ENCODE results near the gene CEP112. TPM values are rescaled to one million over a fixed set of nuclear protein-coding genes. Genes with fewer than 3 reads are reported as not detected.
"Not testable (repeated sequence)": the region's sequence is repeated elsewhere in the genome, so short reads cannot be mapped to it uniquely, and the experiment has no call there.

CEP112 gene
- total RNA-seq, 2 experiments from 2014 or later, result 1.2 to 1.5 TPM

DNA sequence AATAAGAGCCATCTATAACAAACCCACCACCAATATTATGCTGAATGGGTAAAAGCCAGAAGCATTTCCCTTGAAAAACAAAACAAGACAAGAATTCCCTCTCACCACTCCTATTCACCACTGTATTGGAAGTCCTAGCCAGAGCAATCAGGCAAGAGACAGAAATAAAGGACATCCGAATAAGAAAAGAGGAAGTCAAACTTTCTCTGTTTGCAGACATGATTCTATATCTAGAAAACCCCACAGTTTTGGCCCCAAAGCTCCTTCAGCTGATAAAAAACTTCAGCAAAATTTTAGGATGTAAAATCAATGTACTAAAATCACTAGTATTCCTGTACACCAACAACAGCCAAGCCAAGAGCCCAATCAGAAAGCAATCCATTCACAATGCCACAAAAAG is 358.7 kb downstream of the CEP112 start:
- no peak overlapping the region for H3K4me3 Mint-ChIP-seq
- no peak for ATAC-seq
- H3K4me1 Mint-ChIP-seq (ENCODE audit: low read depth), result no peaks in the 10 kb centered on the region
- POLR2A ChIA-PET, result no interaction called here
- no peak for TF ChIP-seq CTCF (IDR thresholded peaks at IDR 0.05)
- intact Hi-C loops (cut with micrococcal nuclease), result no loop called here
- H3K27me3 Mint-ChIP-seq, result peaks cover 4% of the 10 kb centered on the region
- peaks cover 19% of the 10 kb centered on the region for H3K36me3 Mint-ChIP-seq (ENCODE audit: low read depth)
- CTCF ChIA-PET, result no interaction called here
- H3K27ac Mint-ChIP-seq, result no peak overlapping the region
- no peak for DNase-seq
- H3K9me3 Mint-ChIP-seq, result peaks cover 33% of the 10 kb centered on the region

GRCh38 chr17:65830356-65830755 is 361.6 kb downstream of the CEP112 start:
- no peak overlapping the region for H3K27ac Mint-ChIP-seq
- H3K4me1 Mint-ChIP-seq (ENCODE audit: low read depth), result no peaks in the 10 kb centered on the region
- intact Hi-C loops (cut with micrococcal nuclease), result no loop called here
- ATAC-seq (no peak), DNase-seq (no peak)
- POLR2A ChIA-PET, result no interaction called here
- peaks cover 19% of the 10 kb centered on the region for H3K36me3 Mint-ChIP-seq (ENCODE audit: low read depth)
- no peak for TF ChIP-seq CTCF (IDR thresholded peaks at IDR 0.05)
- peaks cover 4% of the 10 kb centered on the region for H3K27me3 Mint-ChIP-seq
- peaks cover 33% of the 10 kb centered on the region for H3K9me3 Mint-ChIP-seq
- CTCF ChIA-PET, result no interaction called here
- H3K4me3 Mint-ChIP-seq, result no peak overlapping the region

DNA sequence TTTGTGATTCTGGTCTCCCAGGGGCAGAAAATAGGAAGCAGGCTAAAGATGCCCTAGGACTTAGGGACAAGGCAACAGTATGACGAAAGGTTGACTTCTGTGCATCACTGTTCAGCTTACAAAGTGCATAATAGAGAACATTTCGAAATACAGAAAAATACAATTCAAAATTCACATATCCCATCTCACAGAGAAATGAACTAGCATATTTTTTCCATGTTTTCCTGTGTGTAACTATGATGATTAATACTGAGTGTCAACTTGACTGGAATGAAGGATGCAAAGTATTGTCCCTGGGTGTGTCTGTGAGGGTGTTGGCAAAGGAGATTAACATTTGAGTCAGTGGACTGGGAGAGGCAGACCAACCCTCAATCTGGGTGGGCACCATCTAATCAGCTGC is 365.4 kb downstream of the CEP112 start:
- intact Hi-C loops (cut with micrococcal nuclease); H3K27ac Mint-ChIP-seq; H3K36me3 Mint-ChIP-seq (ENCODE audit: low read depth); H3K4me3 Mint-ChIP-seq; POLR2A ChIA-PET; H3K4me1 Mint-ChIP-seq (ENCODE audit: low read depth); DNase-seq; CTCF ChIA-PET; H3K9me3 Mint-ChIP-seq; ATAC-seq; H3K27me3 Mint-ChIP-seq: not testable (repeated sequence)

- Mint-ChIP-seq H3K4me1 (ENCODE audit: low read depth) (no peaks in the 10 kb centered on the region), H3K27ac (no peak overlapping the region), H3K4me3 (no peak overlapping the region), H3K27me3 (peaks cover 2% of the 10 kb centered on the region), H3K36me3 (ENCODE audit: low read depth) (no peaks in the 10 kb centered on the region), H3K9me3 (no peaks in the 10 kb centered on the region)
- ChIA-PET POLR2A (no interaction called here), CTCF (no interaction called here)
- no peak for TF ChIP-seq CTCF (IDR thresholded peaks at IDR 0.05)
- ATAC-seq (no peak), DNase-seq (no peak)
- intact Hi-C loops (cut with micrococcal nuclease), result no loop called here
These were observed 367.0 kb downstream of the CEP112 start for GRCh38 chr17:65824901-65825300.

GRCh38 chr17:65823713-65824112 is 368.2 kb downstream of the CEP112 start:
- Mint-ChIP-seq H3K4me1 (ENCODE audit: low read depth) (no peaks in the 10 kb centered on the region), H3K36me3 (ENCODE audit: low read depth) (no peaks in the 10 kb centered on the region), H3K4me3 (no peak overlapping the region), H3K27me3 (peaks cover 2% of the 10 kb centered on the region), H3K9me3 (no peaks in the 10 kb centered on the region), H3K27ac (no peak overlapping the region)
- intact Hi-C loops (cut with micrococcal nuclease), result no loop called here
- POLR2A ChIA-PET, result no interaction called here
- DNase-seq (no peak), ATAC-seq (no peak)
- no peak for TF ChIP-seq CTCF (IDR thresholded peaks at IDR 0.05)
- CTCF ChIA-PET, result interaction anchor here (0.9 kb wide), 1 partner anchor 10 kb away, joined by 5 read pairs; no protein-coding TSS in a partner anchor

GRCh38 chr17:65820811-65821210 is 371.1 kb downstream of the CEP112 start:
- Mint-ChIP-seq H3K27ac (no peak overlapping the region), H3K36me3 (ENCODE audit: low read depth) (no peaks in the 10 kb centered on the region), H3K9me3 (no peaks in the 10 kb centered on the region), H3K4me3 (no peak overlapping the region), H3K4me1 (ENCODE audit: low read depth) (no peaks in the 10 kb centered on the region), H3K27me3 (peaks cover 5% of the 10 kb centered on the region)
- POLR2A ChIA-PET, result no interaction called here
- intact Hi-C loops (cut with micrococcal nuclease), result no loop called here
- DNase-seq (no peak), ATAC-seq (no peak)
- no peak for TF ChIP-seq CTCF (IDR thresholded peaks at IDR 0.05)
- CTCF ChIA-PET, result no interaction called here

All from activated CD8-positive, alpha-beta T cell treated with anti-CD3 and anti-CD28 coated beads for 36 hours (primary cell).